HUDEP-2 (cell line): ENCODE measurements around the gene CCDC154.

Source experiments
- DNase-seq, 76 experiments: peaks; one replicate each; lab custom pipeline; 2025; ENCODE audit not compliant: unreplicated experiment in 76 of 76; lab: John Stamatoyannopoulos, UW

The CCDC154 gene

GRCh38 chr16:1438229-1439057, 5.9 kb downstream of the CCDC154 start:
- no peak for DNase-seq

- no peak for DNase-seq
These were observed 6.8 kb downstream of the CCDC154 start for GRCh38 chr16:1437606-1438005.

GRCh38 chr16:1436731-1437355, 7.5 kb downstream of the CCDC154 start:
- DNase-seq: no peak

GRCh38 chr16:1435921-1436697, 8.2 kb downstream of the CCDC154 start:
- no peak for DNase-seq

- no peak for DNase-seq
These were observed 9.4 kb downstream of the CCDC154 start for GRCh38 chr16:1434644-1435592.

GRCh38 chr16:1433756-1434155, 10.6 kb downstream of the CCDC154 start:
- DNase-seq: no peak

- DNase-seq: no peak
These were observed 11.1 kb downstream of the CCDC154 start for GRCh38 chr16:1433263-1433560.

- DNase-seq: no peak
These were observed 11.7 kb downstream of the CCDC154 start for GRCh38 chr16:1432388-1433262.

- no peak for DNase-seq
These were observed 12.7 kb downstream of the CCDC154 start for GRCh38 chr16:1431497-1432270.

- DNase-seq: no peak
These were observed 13.4 kb downstream of the CCDC154 start, which contains the start of gene PERCC1 for GRCh38 chr16:1430759-1431496. TSS of gene PERCC1 (plus strand) at chr16:1431078. CDS start at chr16:1432594, 1,516 bp downstream.

- DNase-seq: no peak
These were observed 14.1 kb downstream of the CCDC154 start for GRCh38 chr16:1430214-1430758.

GRCh38 chr16:1429631-1430030, 14.7 kb downstream of the CCDC154 start:
- no peak for DNase-seq

GRCh38 chr16:1429012-1429411, 15.3 kb downstream of the CCDC154 start:
- DNase-seq: no peak

GRCh38 chr16:1428511-1428910, 15.8 kb downstream of the CCDC154 start:
- DNase-seq: peak in 43 of 76 experiments; percentile 2 to 61 (median 32)

- no peak for DNase-seq
These were observed 16.6 kb downstream of the CCDC154 start for GRCh38 chr16:1427473-1428461.

GRCh38 chr16:1426734-1427471, 17.5 kb downstream of the CCDC154 start:
- DNase-seq: peak in 10 of 76 experiments; percentile 4 to 30 (median 16)
